Fibroblast of pulmonary artery (primary cell): ENCODE results near the gene TLR5.

Experiments
- DNase-seq: peaks from one replicate; pipeline ENCODE4 v3.0.0-alpha.2; 2010; ENCODE audit warnings: low read depth
- H3K4me3 ChIP-seq: replicated peaks from 2 replicates; pipeline ENCODE4 v1.5.1; 2011; ENCODE audit warnings: low read depth, mild to moderate bottlenecking, control low read depth, low read length, moderate library complexity
- TF ChIP-seq, protein P1 (sequence below): IDR thresholded peaks from 2 replicates; pipeline ENCODE4 v1.5.1; 2011; ENCODE audit warnings: mild to moderate bottlenecking, control low read depth, low read length, inconsistent platforms; ENCODE audit errors: missing control alignments

TLR5 gene

DNA sequence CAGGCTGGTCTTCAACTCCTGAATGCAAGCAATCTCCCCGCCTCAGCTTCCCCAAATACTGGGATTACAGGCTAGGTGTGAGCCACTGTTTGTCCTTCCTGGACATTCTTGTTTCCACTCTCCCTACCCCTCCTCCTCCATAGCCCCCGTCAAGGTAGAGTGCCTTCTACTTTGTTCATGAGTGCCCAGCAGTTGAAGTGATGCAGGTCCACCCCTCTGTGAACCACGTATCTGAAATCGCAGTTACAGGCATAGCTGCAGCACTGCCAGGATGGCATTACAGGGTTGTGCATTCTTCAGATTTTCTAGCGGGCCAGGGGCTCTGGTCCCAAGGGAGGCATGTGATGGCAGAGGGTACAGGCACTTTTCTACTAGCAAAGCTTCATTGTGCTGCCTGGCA, 7.4 kb upstream of the TLR5 start:
- H3K4me3 ChIP-seq: no peak overlapping the region
- DNase-seq: no peak
- TF ChIP-seq, protein P1, sequence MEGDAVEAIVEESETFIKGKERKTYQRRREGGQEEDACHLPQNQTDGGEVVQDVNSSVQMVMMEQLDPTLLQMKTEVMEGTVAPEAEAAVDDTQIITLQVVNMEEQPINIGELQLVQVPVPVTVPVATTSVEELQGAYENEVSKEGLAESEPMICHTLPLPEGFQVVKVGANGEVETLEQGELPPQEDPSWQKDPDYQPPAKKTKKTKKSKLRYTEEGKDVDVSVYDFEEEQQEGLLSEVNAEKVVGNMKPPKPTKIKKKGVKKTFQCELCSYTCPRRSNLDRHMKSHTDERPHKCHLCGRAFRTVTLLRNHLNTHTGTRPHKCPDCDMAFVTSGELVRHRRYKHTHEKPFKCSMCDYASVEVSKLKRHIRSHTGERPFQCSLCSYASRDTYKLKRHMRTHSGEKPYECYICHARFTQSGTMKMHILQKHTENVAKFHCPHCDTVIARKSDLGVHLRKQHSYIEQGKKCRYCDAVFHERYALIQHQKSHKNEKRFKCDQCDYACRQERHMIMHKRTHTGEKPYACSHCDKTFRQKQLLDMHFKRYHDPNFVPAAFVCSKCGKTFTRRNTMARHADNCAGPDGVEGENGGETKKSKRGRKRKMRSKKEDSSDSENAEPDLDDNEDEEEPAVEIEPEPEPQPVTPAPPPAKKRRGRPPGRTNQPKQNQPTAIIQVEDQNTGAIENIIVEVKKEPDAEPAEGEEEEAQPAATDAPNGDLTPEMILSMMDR: no peak

GRCh38 chr1:223147873-223148272, 4.8 kb upstream of the TLR5 start:
- no peak for DNase-seq

GRCh38 chr1:223147409-223147808, 4.4 kb upstream of the TLR5 start:
- TF ChIP-seq, protein P1: no peak
- H3K4me3 ChIP-seq: no peak overlapping the region
- no peak for DNase-seq

More at GRCh38 chr1:223147873-223148272, 4.8 kb upstream of the TLR5 start:
- no peak overlapping the region for H3K4me3 ChIP-seq
- TF ChIP-seq, protein P1: no peak

DNA sequence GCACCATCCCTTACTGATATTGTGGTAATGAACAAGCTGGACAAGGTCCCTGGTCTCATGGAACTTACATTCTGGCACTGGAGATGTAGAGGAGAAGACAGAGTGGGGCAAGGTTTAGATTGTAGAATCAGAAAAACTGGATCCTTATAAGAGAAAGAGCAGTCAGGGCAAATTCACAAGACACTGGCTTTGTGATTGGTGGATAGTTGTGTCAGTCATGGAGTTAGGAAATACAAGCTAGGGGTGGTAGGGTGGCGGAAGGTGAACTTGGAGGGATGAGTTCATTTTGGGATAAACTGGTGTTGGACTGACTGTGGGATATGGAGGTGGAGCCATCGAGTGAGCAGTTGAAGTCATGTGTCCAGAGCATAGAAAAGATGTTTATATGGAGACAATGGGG, 3.7 kb upstream of the TLR5 start:
- no peak overlapping the region for H3K4me3 ChIP-seq
- DNase-seq: no peak
- TF ChIP-seq, protein P1: no peak

DNA sequence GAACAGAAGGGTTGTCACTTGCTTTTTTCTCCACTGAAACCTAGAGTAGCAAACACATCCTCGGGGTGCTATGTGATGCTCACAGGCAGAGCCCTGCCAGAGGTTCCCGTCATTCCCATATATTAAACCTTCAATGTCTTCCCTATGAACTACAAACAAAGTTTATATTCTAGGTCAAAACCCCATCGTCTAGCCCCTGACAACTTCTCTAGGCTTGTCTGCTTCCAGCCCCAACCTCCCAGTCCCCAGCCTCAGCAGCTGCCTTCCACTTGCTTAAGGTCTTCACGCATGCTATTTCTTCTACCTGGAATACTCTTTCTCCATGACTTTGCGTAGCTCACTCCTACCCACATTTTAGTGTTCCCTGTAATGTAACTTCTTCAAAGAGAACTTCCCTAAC, 1.9 kb upstream of the TLR5 start:
- TF ChIP-seq, protein P1: no peak
- no peak for DNase-seq
- no peak overlapping the region for H3K4me3 ChIP-seq

DNA sequence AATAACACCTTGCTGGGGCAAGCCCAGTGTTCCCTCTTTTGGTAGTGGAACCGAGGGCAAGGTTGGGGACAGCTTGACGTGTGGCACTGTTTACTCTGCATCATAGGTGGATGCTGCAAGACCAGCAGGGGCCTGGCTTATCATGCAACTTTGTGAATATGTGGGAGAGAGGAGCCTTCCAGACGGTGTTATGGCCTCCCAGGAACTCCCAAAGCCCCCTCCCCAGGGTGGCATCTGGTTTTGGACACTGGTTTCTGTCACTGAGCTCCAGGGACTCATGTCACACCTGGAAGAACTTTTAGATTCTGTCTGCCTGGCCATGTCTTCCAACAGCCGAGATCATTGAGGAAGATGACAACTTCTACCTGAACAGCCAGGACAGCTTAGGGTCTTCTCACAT, 1.4 kb upstream of the TLR5 start:
- no peak overlapping the region for H3K4me3 ChIP-seq
- DNase-seq: no peak
- TF ChIP-seq, protein P1: no peak

DNA sequence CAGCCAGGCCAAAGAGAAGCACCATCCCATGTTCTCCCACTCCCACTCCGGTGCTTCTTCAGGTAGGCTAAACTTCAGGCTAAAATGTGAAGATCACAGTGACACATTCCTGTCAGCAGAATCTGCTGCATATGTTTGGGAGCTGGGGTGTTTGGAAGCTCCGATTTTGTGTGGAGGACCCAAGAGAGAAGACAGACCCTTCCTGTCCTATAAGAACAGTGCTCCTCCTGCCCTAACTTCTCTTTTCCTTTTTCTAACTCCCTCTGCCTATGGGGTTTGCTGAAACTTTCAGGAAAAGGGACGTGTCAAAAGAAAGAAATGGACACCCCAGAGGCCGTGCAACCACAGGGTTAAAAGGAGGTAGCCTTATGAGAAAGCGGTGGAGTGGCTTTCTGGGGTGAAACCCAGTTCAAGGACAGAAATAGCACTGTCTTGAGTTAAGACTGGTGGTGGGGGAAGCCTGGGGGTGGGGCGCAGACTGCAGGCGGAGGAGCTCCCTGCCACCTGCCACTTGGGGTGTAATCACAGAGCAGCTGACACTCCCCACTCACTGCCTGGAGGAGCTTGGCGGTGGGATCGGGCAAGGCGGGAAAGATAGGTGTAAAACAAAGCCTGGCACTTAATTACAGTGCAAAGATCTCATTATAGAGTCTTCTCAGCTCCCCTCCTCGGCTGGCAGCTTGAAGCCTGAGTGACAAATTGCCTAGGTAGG, 645 bp upstream of the TLR5 start:
- no peak for DNase-seq
- TF ChIP-seq, protein P1: no peak
- peak overlapping the region; percentile 55 for H3K4me3 ChIP-seq
